HL-60 (cell line): ENCODE results near the gene GIGYF1.

ENCODE experiments used
- CTCF ChIP-seq: IDR thresholded peaks from one replicate; pipeline ENCODE4 v1.5.1; 2011; ENCODE audit warnings: low read length, control low read depth, inconsistent platforms; ENCODE audit not compliant: insufficient read depth
- REST ChIP-seq: IDR thresholded peaks from 2 replicates; pipeline ENCODE4 v1.6.1; 2012; ENCODE audit warnings: low read depth; ENCODE audit not compliant: insufficient replicate concordance

DNA sequence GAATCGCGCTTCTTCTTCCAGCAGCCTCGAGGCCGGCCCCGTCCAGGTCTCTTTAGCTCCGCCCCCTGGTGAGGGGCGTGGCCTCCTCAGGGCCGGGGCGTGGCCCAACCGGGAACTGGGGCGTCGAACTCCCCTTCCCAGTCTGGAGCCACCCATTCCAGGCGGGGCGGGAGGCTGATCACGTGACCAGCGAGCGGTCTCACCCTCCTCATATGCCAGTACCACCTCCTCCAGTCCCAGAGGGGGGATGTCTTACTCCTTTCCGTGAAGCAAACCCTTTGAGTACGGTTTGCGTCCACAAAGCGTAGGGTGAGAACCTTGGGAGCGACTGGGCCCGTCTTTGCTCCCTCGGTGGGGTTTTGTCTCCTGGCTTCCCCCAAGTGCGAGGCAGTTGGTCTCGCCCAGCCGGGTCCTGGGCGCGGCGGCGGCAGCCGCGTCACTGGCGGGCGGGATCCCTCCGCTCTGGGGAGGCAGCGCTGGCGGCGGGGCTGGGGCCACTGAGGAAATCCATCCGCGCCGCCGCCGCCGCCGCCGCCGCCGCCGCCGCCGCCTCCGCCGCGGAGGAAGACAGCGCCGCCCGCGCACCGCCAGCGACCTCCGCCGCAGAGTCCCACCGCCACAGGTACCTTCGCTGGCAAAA, 20.6 kb downstream of the GIGYF1 start, which contains the start of gene GNB2:
- TF ChIP-seq REST, result no peak
- no peak for TF ChIP-seq CTCF
